GM12878 (cell line): ENCODE data around the gene COBLL1. TPM values are rescaled to one million over a fixed set of nuclear protein-coding genes. Genes with fewer than 3 reads are reported as not detected.

Experiments used
- ATAC-seq: fragments of 200-7000 bp; cut with Tn5 transposase; 3 replicates; pipeline ENCODE4 v1.9.1; 2020; ENCODE audit warnings: mild to moderate bottlenecking, moderate library complexity
- BruUV-seq: library from RNA; stranded (reverse); fragments of 400-500 nt; replicated peaks from 2 replicates; lab custom pipeline; 2021; lab: Mats Ljungman, UMichigan
- CTCF ChIA-PET: fragments of 300-600 bp; sonication (Branson Sonifier 250); formaldehyde crosslinking; extraction: SDS; loops from one replicate; lab custom pipeline; 2021; ENCODE audit warnings: inconsistent platforms; lab: Yijun Ruan, JAX
- POLR2A ChIA-PET: fragments of 350-600 bp; formaldehyde crosslinking; extraction: SDS; loops from one replicate; lab custom pipeline; 2021; ENCODE audit warnings: inconsistent platforms; lab: Charles Lee
- RAD21 ChIA-PET: fragments of 300-600 bp; sonication (Branson Sonifier 250); formaldehyde crosslinking; loops from one replicate; lab custom pipeline; 2023; ENCODE audit warnings: antibody characterized with exemption; ENCODE audit not compliant: unreplicated experiment; lab: Charles Lee
- SMC1A ChIA-PET: fragments of 300-600 bp; sonication (Branson Sonifier 250); formaldehyde crosslinking; loops from one replicate; lab custom pipeline; 2023; ENCODE audit not compliant: unreplicated experiment, uncharacterized antibody; lab: Charles Lee
- DNase-seq: peaks from one replicate; pipeline ENCODE4 v3.0.0-alpha.2; 2011; ENCODE audit warnings: low read depth, low spot score
- FAIRE-seq: peaks from 3 replicates; lab custom pipeline; 2011; peaks lifted over from hg19 to GRCh38; lab: Jason Lieb, UNC
- H2AFZ ChIP-seq: 2 replicates; pipeline ENCODE4 v1.6.0; 2011; ENCODE audit warnings: low read depth, low read length, control low read depth; ENCODE audit not compliant: control insufficient read depth
- H3K27ac ChIP-seq: 2 replicates; pipeline ENCODE4 v1.5.1; 2011; ENCODE audit warnings: control low read depth; ENCODE audit not compliant: control insufficient read depth, insufficient read depth
- H3K27me3 ChIP-seq, 2 experiments: replicated peaks in 1 of 2; 2 replicates each; pipeline versions ENCODE4 v1.6.0 to v1.6.1; 2011; ENCODE audit warnings: low read length in 1 of 2; ENCODE audit not compliant: control insufficient read depth in 2 of 2, insufficient read depth in 2 of 2
- H3K36me3 ChIP-seq, 2 experiments: 2 replicates each; pipeline ENCODE4 v1.5.1; 2011; ENCODE audit warnings: low read length in 1 of 2; ENCODE audit not compliant: control insufficient read depth in 2 of 2, insufficient read depth in 2 of 2
- H3K4me1 ChIP-seq: 2 replicates; pipeline ENCODE4 v1.6.1; 2011; ENCODE audit warnings: mild to moderate bottlenecking, low read length, moderate library complexity, mixed read lengths; ENCODE audit not compliant: control insufficient read depth, insufficient read depth
- H3K4me2 ChIP-seq: 2 replicates; pipeline ENCODE4 v1.6.0; 2011; ENCODE audit warnings: control low read depth; ENCODE audit not compliant: control insufficient read depth, insufficient read depth
- H3K4me3 ChIP-seq: fragments of 200-600 bp; sonication (generic); 2 replicates; pipeline ENCODE4 v1.5.1; 2016
- H3K79me2 ChIP-seq: 2 replicates; pipeline ENCODE4 v1.6.0; 2011; ENCODE audit warnings: low read length; ENCODE audit not compliant: control insufficient read depth, insufficient read depth
- H3K9ac ChIP-seq: 2 replicates; pipeline ENCODE4 v1.8.0; 2011; ENCODE audit warnings: low read length, control low read depth, mixed read lengths; ENCODE audit not compliant: control insufficient read depth, insufficient read depth
- H3K9me3 ChIP-seq: replicated peaks from 3 replicates; pipeline ENCODE4 v1.5.1; 2011; ENCODE audit warnings: mild to moderate bottlenecking, low read length; ENCODE audit not compliant: control insufficient read depth, insufficient read depth
- H4K20me1 ChIP-seq: 2 replicates; pipeline ENCODE4 v1.6.0; 2011; ENCODE audit not compliant: control insufficient read depth, insufficient read depth
- ATF7 ChIP-seq: fragments of 450-650 bp; IDR thresholded peaks from 2 replicates; pipeline ENCODE4 v1.6.1; 2016; ENCODE audit warnings: low read depth, mild to moderate bottlenecking
- E4F1 ChIP-seq: fragments of 450-650 bp; IDR thresholded peaks from 2 replicates; pipeline ENCODE4 v1.6.1; 2018; ENCODE audit warnings: borderline replicate concordance, mild to moderate bottlenecking; ENCODE audit not compliant: partially characterized antibody
- EGR1 ChIP-seq, 2 experiments: IDR thresholded peaks; 1 replicate in 1 of 2; 2 replicates in 1 of 2; pipeline ENCODE4 v1.6.1; 2011 to 2012; ENCODE audit warnings: low read depth in 2 of 2, low read length in 2 of 2, borderline replicate concordance in 1 of 2, mild to moderate bottlenecking in 1 of 2, moderate library complexity in 1 of 2
- FOXK2 ChIP-seq: fragments of 450-650 bp; IDR thresholded peaks from 2 replicates; pipeline ENCODE4 v1.6.1; 2017; ENCODE audit warnings: mild to moderate bottlenecking, moderate library complexity
- GABPA ChIP-seq: IDR thresholded peaks from 2 replicates; pipeline ENCODE4 v1.6.1; 2014; ENCODE audit warnings: antibody characterized with exemption, low read depth, mild to moderate bottlenecking, inconsistent platforms
- HDGF ChIP-seq: fragments of 450-650 bp; IDR thresholded peaks from 2 replicates; pipeline ENCODE4 v1.6.1; 2016; ENCODE audit warnings: antibody characterized with exemption
- IKZF2 ChIP-seq, 2 experiments: fragments of 450-650 bp; IDR thresholded peaks; 2 replicates each; pipeline ENCODE4 v1.6.1; 2017; ENCODE audit warnings: mild to moderate bottlenecking in 2 of 2, moderate library complexity in 2 of 2
- MXI1 ChIP-seq: fragments of 150-350 bp; IDR thresholded peaks from 2 replicates; pipeline ENCODE4 v1.6.1; 2011; ENCODE audit warnings: low read depth, mild to moderate bottlenecking, inconsistent platforms, low read length, improper control_type of control experiment
- SRF ChIP-seq, 2 experiments: IDR thresholded peaks; 2 replicates each; pipeline ENCODE4 v1.6.1; 2011; ENCODE audit warnings: low read depth in 2 of 2, low read length in 2 of 2, mild to moderate bottlenecking in 1 of 2, moderate library complexity in 1 of 2
- USF1 ChIP-seq: IDR thresholded peaks from 2 replicates; pipeline ENCODE4 v1.6.1; 2011; ENCODE audit warnings: borderline replicate concordance, low read depth, mild to moderate bottlenecking, moderate library complexity, mixed read lengths, low read length; ENCODE audit not compliant: insufficient read depth; ENCODE audit errors: extremely low read length
- ZBTB4 ChIP-seq: fragments of 450-650 bp; formaldehyde crosslinking; IDR thresholded peaks from 2 replicates; pipeline ENCODE4 v1.4.0; 2022; ENCODE audit warnings: mild to moderate bottlenecking, moderate library complexity
- ZNF622 ChIP-seq: fragments of 450-650 bp; IDR thresholded peaks from 2 replicates; pipeline ENCODE4 v1.6.1; 2017; ENCODE audit warnings: mild to moderate bottlenecking, inconsistent platforms
- WGBS: methylation state at CpG from one replicate; pipeline ENCODE4 v1.1.6; 2016; ENCODE audit warnings: low lambda C conversion rate; ENCODE audit not compliant: insufficient replicate concordance, insufficient coverage; ENCODE audit errors: missing lambda C conversion rate; 5-methylcytosine and 5-hydroxymethylcytosine counted together
- in situ Hi-C: fragments of 300-500 bp; cut with MboI; formaldehyde crosslinking; loops from 9 replicates; pipeline ENCODE4 v1.14.3; 2018; ENCODE audit warnings: mixed read lengths
- intact Hi-C: fragments of 100-400 bp; cut with micrococcal nuclease; formaldehyde crosslinking; loops from one replicate; pipeline ENCODE4 v1.14.2; 2022; ENCODE audit not compliant: unreplicated experiment
- polyA plus RNA-seq, 11 experiments: library from polyadenylated mRNA; depleted of rRNA in 4 of 11; unstranded in 6 of 11; stranded (reverse) in 5 of 11; fragments of >200 nt; fragmentation: Nextera tagmentation in 4 of 11; fragmentation: Illumina TruSeq in 1 of 11; extraction: Ambion mirVana in 4 of 11; extraction: Trizol in 1 of 11; gene quantifications; 1 replicate in 1 of 11; 2 replicates in 10 of 11; pipeline versions ENCODE4 v1.2.1 to v1.2.3, GENCODE V29; 2011 to 2016; ENCODE audit warnings: inconsistent platforms in 2 of 11, missing spikeins in 2 of 11, low read depth in 1 of 11
- total RNA-seq, 4 experiments: library from RNA; depleted of rRNA in 3 of 4; stranded (reverse); fragments of >200 nt in 3 of 4; fragmentation: Illumina TruSeq in 1 of 4; extraction: Trizol in 1 of 4; gene quantifications; 2 replicates each; pipeline versions ENCODE4 v1.2.1 to v1.2.3, GENCODE V29; 2013 to 2021

Gene COBLL1
- total and polyA plus RNA-seq, 10 of the 15 experiments (the other 5 are each of a cell fraction or from before 2014, with no cell fraction given) = 0.46 TPM; not detected in 9

GRCh38 chr2:164766954-164767320 is 74.7 kb downstream of the COBLL1 start (continued):
- TF ChIP-seq ZBTB4 (CRISPR knock-in tag) (no peak), HDGF (no peak)

- H3K9ac ChIP-seq = no peak overlapping the region
- FAIRE-seq (no peak), DNase-seq (no peak), ATAC-seq (no peak)
- H3K79me2 ChIP-seq = no peaks in the 10 kb centered on the region
- no peaks in the 10 kb centered on the region for H4K20me1 ChIP-seq
- WGBS = 71% methylated on average over 4 of the region's 4 CpGs
- TF ChIP-seq SRF (IDR thresholded peaks at IDR 0.05; ENCODE audit: low read depth in 2 of 2, low read length in 2 of 2) (no peak), FOXK2 (no peak), E4F1 (no peak), EGR1 (IDR thresholded peaks at IDR 0.05; ENCODE audit: borderline replicate concordance in 1 of 2, low read depth in 2 of 2, low read length in 2 of 2) (no peak), GABPA (no peak), ATF7 (no peak), USF1 (no peak), ZNF622 (no peak), MXI1 (no peak), IKZF2 (IDR thresholded peaks at IDR 0.05) (no peak)
- no TSS peak for BruUV-seq
- no peak overlapping the region for H3K27ac ChIP-seq
- intact Hi-C loops (no loop called here), in situ Hi-C loops (no loop called here)
- H3K4me1 ChIP-seq = no peaks in the 10 kb centered on the region
- ChIA-PET RAD21 (no interaction called here), SMC1A (no interaction called here), CTCF (no interaction called here), POLR2A (no interaction called here)
- H3K36me3 ChIP-seq = no peaks in the 10 kb centered on the region
- H3K4me2 ChIP-seq = no peak overlapping the region
- peaks cover 2% of the 10 kb centered on the region; the same call in 2 of the 3 replicates for H3K9me3 ChIP-seq
- no peak overlapping the region for H3K4me3 ChIP-seq
- H3K27me3 ChIP-seq = no peaks in the 10 kb centered on the region; a peak in 1 of 4 replicates
- H2AFZ ChIP-seq = no peak overlapping the region
Observed at GRCh38 chr2:164766216-164766953, 75.2 kb downstream of the COBLL1 start.
